ENCODE data around the gene EVX1. TPM values are rescaled to one million over a fixed set of nuclear protein-coding genes. Genes with fewer than 3 reads are reported as not detected.

The EVX1 gene
- total RNA-seq = not detected in 2 replicates

DNA sequence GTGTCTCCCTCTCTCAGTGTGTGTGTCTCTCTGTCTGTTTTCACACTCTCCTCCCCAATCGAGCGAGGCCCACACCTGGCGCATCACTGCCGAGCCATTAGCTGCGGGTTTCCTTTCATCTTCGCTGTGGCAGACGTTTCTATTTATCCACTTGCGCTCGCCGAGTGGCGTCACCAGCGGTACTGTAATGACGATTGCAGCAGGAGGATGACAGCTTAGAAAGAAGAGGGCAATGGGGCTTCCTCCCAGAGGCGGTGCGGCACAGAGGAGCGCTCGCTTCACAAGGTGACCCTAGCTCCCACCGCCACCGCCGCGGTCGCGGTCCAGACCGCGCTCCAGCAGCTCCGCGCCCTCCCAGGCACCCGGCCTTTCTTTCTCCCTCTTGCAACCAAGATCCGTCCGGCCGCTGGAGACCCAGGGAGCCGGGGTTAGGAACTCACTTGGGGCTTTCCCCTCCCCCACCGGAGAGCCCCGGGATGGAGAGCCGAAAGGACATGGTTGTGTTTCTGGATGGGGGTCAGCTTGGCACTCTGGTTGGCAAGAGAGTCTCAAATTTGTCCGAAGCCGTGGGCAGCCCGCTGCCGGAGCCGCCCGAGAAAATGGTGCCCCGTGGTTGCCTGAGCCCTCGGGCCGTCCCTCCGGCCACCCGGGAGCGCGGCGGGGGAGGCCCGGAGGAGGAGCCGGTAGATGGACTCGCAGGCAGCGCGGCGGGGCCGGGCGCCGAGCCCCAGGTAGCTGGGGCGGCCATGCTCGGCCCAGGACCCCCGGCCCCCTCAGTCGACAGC is at the start of gene EVX1:
EVX1 (plus strand) TSS at position 248 of the 785 bp plus-strand sequence; CDS start at position 477, 229 bp downstream.

DNA sequence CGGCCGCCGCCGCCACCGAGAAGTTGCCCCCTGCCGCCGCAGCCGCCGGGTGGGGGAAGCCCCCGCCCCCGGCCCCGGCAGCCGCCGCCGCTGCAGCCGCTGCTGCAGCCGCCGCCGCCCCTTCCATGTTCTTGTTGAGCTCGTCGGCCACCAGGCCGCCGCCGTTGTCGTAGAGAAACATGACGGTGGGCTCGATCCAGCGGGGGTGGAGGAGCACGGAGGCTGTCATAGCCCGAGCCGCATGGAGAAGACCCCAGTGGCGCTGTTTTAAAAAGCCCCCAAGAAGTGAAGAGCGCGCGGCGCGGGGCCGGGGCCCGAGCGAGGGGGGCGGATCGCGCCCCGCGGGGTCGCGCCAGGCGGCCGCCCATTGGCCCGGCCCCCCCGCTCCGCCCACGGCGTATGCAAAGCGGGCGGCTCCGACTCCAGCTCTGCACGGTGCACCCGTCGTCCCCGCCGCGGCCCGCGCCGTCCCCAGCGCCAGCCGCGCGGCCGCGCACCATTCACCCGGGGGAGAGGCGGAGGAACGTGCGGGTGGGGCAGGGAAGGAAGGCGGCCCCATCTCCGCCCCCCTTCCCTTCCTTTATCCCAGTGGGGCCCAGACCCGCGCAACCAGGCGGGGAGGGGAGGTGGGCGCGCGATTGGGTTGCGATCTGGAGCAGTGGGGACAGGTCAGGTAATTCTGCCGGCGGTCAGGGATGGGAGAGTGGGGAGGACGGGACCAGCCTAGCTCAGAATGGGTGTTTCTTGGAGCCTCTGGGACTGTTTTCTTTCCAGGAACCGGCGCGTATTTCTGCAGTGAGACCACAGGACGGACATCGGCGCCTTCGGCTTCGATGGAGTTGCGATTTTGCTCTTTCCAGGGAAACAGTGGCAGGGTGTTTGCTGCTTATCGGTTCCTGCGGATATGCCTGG is 42.5 kb upstream of the EVX1 start, which contains the start of gene HOXA13:
HOXA13 (minus strand) TSS at position 243 of the 912 bp plus-strand sequence; CDS start at position 229, 14 bp downstream.

Other genes with a start within 250 kb of the EVX1 start
- not detected in 2 replicates for gene HOXA1, start 146.8 kb upstream of the EVX1 start, total RNA-seq
- gene HOXA2, start 140.1 kb upstream of the EVX1 start, total RNA-seq = 0.28 TPM in 1 of 2 replicates, not detected in the other
- not detected in 2 replicates for gene HOXA4, start 112.0 kb upstream of the EVX1 start, total RNA-seq
- gene HOXA5, start 99.1 kb upstream of the EVX1 start, total RNA-seq = 0.77 and 0.85 TPM in 2 replicates
- 0.28 TPM in 1 of 2 replicates, not detected in the other for gene HOXA6, start 95.0 kb upstream of the EVX1 start, total RNA-seq
- gene HOXA3, start 90.2 kb upstream of the EVX1 start, total RNA-seq = under 0.01 TPM in 1 of 2 replicates, not detected in the other
- gene HOXA7, start 86.1 kb upstream of the EVX1 start, total RNA-seq = under 0.01 TPM in 1 of 2 replicates, not detected in the other
- not detected in 2 replicates for gene HOXA9, start 77.3 kb upstream of the EVX1 start, total RNA-seq
- gene HOXA10, start 68.5 kb upstream of the EVX1 start, total RNA-seq = not detected in 2 replicates
- under 0.01 TPM in 1 of 2 replicates, not detected in the other for gene HOXA11, start 57.6 kb upstream of the EVX1 start, total RNA-seq
- under 0.01 TPM in 1 of 2 replicates, not detected in the other for gene HOXA13, start 42.7 kb upstream of the EVX1 start, total RNA-seq

Measured in regular cardiac myocyte (primary cell).